Astrocyte of the spinal cord (primary cell): ENCODE data around the gene PPP1R13L.

Source experiments
- DNase-seq: peaks from one replicate; pipeline ENCODE4 v3.0.0; 2011; ENCODE audit warnings: low read depth, low spot score
- H3K4me3 ChIP-seq: 2 replicates; pipeline ENCODE4 v1.5.1; 2011; ENCODE audit warnings: low read depth, mild to moderate bottlenecking, low read length, moderate library complexity
- in situ Hi-C: cut with HindIII; loops from 2 replicates; pipeline ENCODE4 v1.10.0; 2017; ENCODE audit warnings: low sequenced_read_pairs
- TF ChIP-seq, protein P1 (sequence below): IDR thresholded peaks from 2 replicates; pipeline ENCODE4 v1.5.1; 2012; ENCODE audit warnings: low read depth, mild to moderate bottlenecking, low read length, inconsistent platforms

The PPP1R13L gene

DNA sequence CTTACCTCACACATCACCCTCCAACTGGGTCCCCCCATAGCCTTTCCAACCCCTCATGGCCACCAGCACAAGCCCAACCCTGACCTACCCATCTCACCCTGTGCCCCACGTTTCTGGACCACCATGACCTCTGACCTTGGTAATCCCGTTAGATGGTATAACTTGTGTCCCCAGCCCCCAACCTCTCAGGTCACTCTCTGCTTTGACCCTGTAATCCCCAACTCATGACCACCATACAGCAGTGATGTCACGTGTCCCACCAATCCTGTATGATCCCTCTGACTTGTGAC, 55.8 kb downstream of the PPP1R13L start:
- no peak overlapping the region for H3K4me3 ChIP-seq
- TF ChIP-seq, protein P1, sequence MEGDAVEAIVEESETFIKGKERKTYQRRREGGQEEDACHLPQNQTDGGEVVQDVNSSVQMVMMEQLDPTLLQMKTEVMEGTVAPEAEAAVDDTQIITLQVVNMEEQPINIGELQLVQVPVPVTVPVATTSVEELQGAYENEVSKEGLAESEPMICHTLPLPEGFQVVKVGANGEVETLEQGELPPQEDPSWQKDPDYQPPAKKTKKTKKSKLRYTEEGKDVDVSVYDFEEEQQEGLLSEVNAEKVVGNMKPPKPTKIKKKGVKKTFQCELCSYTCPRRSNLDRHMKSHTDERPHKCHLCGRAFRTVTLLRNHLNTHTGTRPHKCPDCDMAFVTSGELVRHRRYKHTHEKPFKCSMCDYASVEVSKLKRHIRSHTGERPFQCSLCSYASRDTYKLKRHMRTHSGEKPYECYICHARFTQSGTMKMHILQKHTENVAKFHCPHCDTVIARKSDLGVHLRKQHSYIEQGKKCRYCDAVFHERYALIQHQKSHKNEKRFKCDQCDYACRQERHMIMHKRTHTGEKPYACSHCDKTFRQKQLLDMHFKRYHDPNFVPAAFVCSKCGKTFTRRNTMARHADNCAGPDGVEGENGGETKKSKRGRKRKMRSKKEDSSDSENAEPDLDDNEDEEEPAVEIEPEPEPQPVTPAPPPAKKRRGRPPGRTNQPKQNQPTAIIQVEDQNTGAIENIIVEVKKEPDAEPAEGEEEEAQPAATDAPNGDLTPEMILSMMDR = no peak
- in situ Hi-C loops = no loop called here

DNA sequence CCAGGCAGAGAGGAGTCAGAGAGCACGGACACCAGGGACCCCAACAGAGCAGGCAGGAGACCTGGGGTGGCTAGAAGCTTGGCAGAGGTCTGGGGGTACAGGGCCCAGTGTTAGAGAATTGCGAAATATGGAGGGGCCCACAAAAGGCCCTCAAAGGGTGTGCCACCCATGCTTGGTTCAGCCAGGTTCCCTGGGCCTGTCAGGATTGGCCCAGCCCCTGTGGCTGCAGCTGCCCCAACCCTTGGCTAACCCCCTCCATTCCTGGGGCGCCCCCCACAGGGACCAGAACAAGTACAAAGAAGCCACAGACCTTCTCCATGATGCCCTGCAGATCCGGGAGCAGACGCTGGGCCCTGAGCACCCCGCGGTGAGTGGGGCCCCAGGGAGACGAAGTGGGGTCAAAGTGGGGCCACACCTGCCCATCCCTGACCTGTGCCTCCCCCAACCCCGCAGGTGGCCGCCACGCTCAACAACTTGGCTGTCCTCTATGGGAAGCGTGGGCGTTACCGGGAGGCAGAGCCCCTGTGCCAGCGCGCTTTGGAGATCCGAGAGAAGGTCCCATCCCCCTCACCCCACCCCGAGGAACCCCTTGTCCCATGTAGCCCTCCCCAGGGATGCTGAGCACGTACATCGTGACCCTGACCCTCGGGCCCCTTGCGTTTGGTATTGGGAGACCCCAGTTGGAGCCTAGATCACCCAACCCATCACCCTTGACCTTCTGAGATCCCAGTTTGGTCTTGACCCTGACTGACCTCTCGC, 56.3 kb downstream of the PPP1R13L start:
- in situ Hi-C loops = no loop called here
- TF ChIP-seq, protein P1 = no peak
- no peak overlapping the region for H3K4me3 ChIP-seq
- no peak for DNase-seq

More for the DNA sequence above, 55.8 kb downstream of the PPP1R13L start:
- no peak for DNase-seq

DNA sequence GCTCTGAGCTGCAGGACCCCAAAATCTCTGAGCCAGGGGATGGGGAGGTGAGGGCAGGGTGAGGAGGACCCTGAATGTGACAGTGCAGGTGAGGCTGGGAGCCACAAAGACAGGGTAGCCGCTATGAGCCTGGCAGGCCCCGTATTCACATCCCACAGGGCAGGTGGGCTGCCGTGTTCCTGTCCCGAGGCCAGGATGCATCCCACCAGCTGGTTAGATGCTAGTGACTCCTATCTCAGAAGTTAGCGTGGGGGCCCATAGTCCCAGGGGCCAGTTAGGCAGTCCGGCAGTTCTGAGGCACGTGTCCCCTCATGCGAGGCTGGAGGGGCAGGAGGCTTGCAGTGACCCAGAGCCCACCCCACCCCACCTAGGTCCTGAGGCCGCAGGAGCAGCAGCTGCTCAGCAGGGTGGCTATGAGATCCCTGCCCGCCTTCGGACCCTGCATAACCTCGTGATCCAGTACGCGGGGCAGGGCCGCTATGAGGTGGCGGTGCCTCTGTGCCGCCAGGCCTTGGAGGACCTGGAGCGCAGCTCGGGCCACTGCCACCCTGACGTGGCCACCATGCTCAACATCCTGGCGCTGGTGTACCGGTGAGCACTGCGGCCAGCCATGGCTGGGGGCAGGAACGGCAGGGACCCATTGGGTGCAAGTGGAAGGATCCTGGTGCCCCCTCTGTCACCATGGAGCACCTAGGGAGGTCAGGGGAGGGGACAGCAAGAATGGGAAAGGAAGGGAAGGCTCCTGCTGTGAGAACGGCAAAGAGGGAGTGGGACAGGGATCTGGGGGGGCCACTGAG, 57.1 kb downstream of the PPP1R13L start:
- H3K4me3 ChIP-seq = no peak overlapping the region
- in situ Hi-C loops = no loop called here
- TF ChIP-seq, protein P1 = no peak
- no peak for DNase-seq

DNA sequence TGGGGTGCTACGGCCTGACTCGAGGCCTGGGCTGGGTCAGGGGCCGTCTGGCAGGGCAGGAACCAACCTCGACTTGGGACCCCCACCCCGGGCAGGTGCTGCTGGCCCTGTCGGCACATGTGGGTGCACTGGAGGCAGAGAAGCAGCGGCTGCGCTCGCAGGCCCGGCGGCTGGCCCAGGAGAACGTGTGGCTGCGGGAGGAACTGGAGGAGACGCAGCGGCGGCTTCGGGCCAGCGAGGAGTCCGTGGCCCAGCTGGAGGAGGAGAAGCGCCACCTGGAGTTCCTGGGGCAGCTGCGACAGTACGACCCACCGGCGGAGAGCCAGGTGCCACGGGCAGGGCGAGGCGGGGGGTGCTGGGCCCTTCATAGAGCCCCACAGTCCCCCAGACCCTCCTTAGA, 58.4 kb downstream of the PPP1R13L start:
- no peak for DNase-seq
- TF ChIP-seq, protein P1 = no peak
- H3K4me3 ChIP-seq = no peak overlapping the region
- in situ Hi-C loops = no loop called here

DNA sequence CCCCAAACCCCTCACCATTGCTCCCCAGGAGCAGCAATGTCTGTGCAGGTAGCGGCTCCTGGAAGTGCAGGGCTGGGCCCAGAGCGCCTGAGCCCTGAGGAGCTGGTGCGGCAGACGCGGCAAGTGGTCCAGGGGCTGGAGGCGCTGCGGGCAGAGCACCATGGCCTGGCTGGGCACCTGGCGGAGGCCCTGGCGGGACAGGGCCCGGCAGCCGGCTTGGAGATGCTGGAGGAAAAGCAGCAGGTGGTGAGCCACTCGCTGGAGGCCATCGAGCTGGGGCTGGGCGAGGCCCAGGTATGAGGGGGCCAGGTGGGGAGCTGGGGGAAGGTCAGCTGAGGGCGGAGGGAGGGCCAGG, 59.4 kb downstream of the PPP1R13L start:
- DNase-seq = no peak
- H3K4me3 ChIP-seq = no peak overlapping the region
- in situ Hi-C loops = no loop called here
- TF ChIP-seq, protein P1 = no peak

DNA sequence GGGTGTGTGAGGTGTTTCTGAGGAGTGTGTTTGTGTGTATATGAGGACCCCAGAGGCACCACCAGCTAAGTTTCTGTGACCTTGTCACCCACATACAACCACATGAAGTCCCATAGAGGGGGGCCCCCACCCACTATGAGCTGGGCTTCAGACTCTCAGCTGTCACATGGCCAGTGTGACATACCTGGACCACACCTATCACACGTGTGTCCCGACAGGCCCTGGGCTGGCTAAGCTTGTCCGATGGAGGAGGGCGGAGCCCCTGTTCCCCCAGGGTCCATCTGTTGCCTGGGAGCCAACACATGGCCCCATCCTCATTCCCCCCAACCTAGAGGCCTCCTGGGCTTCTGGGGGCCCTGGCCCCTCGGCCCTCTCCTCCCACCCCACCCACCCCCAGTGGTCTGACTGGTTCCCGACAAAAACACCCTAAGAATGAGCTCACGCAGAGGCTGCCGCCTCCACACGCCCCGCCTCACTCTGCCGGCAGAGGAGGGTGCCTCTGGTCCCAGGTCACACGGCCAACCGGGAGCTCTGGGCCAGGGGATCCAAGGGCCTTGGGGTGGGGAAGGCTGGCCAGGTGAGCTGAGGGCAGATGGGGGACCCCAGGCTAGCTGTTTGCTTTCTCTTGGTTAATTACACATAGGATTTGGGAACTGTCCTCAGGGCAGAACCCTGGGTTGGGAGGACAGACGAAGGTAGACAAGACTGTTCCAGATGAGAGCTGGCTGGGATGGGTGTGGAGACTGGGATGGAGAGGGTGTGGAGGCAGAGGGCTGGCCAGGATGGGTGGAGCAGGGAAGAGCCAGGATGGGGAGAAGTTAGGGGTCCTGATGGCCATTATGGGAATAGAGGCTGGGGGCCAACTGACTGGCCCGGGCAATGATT, 60.0 kb downstream of the PPP1R13L start:
- TF ChIP-seq, protein P1 = no peak
- H3K4me3 ChIP-seq = no peak overlapping the region
- DNase-seq = no peak
- in situ Hi-C loops = no loop called here
